Lower leg skin (tissue), 3 donors: Measurements from ENCODE around the gene DNMT3A.

Experiments
- CTCF ChIP-seq, 3 donors: fragments of 450-650 bp; IDR thresholded peaks; one replicate each; pipeline ENCODE4 v1.5.1; 2016; ENCODE audit warnings: antibody characterized with exemption in 3 of 3, mild to moderate bottlenecking in 3 of 3, moderate library complexity in 2 of 3
- POLR2A ChIP-seq, 2 donors: fragments of 450-650 bp; IDR thresholded peaks; one replicate each; pipeline ENCODE4 v1.6.1; 2016 to 2017; ENCODE audit warnings: antibody characterized with exemption in 2 of 2, mild to moderate bottlenecking in 1 of 2, moderate library complexity in 1 of 2

DNA sequence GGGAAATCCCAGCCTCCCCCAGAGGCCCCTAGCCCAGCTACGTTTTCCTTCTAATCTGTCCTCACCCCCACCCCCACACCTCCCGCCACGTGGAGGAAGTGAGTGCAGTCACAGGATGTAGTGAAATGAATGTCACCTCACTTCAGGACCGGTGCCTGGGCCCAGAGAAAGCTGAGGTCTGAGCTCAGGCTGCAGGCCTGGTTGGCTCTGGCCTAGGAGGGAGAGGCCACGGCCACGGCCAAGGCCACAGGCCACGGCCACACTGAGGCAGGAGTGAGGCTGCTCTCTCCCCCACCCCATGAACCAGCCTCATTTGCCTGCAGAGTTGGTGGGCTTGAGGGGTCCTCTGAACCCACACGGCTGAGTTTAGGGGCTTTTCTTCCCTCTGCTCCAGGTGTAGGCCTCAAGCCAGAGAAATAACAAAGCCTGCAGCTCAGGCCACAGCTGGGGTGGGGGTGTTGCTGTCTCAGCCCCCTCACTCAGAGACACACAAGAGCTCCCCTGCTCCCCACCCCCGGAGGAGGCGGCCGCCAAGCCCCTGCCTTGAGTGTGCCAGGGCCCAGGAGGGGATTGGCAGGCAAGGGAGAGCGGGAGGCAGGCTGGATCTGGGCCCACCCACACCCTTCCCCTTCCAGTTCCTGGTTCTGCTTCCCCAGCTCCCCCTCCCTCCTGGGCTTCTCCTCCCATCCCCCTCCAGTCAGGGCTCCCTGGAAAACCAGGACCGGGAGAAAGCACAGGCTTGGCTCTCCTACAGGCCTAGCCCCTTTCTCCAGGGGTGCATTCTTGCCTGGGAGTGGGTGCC is 27.0 kb downstream of the DNMT3A start:
- no peak for TF ChIP-seq POLR2A (IDR thresholded peaks at IDR 0.05)
- TF ChIP-seq CTCF (IDR thresholded peaks at IDR 0.05) = no peak
